GM10248 (cell line): ENCODE data around the gene BMPR1B.

Experiments
- CTCF ChIA-PET: fragments of 300-600 bp; sonication (Branson Sonifier 250); formaldehyde crosslinking; extraction: SDS; loops from one replicate; lab custom pipeline; 2021; ENCODE audit warnings: antibody characterized with exemption; lab: Yijun Ruan, JAX
- POLR2A ChIA-PET: fragments of 350-650 bp; sonication (Branson Sonifier 250); formaldehyde crosslinking; extraction: SDS; loops from one replicate; lab custom pipeline; 2020; ENCODE audit warnings: antibody characterized with exemption; lab: Yijun Ruan, JAX
- DNase-seq: peaks from one replicate; pipeline ENCODE4 v3.0.0; 2012; ENCODE audit errors: extremely low spot score
- TF ChIP-seq, protein P1 (sequence below): IDR thresholded peaks from 2 replicates; pipeline ENCODE4 v1.5.1; 2012; ENCODE audit warnings: mild to moderate bottlenecking, low read depth; ENCODE audit errors: extremely low read depth, missing control alignments, control extremely low read depth

Gene BMPR1B

DNA sequence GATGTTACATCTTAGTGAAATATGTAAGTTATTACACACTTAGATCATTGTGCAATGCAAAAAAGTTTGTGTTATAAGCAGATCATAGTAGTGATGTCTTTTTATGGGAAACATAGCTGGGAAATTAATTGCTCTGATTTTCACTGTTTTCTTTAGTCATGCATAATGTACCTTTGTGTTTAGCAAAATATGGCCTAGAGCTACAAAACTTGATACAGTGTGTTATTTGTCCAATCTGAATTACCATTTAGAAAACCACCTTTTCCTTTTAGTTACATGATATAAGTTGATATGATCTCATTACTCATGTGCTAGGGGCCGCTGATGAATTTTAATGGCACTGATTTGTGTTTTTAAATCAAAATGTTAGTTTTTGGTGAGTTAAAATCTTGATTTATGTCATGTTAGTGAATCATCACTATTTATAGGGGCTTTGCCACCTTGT is 2.0 kb downstream of the BMPR1B start:
- TF ChIP-seq, protein P1, sequence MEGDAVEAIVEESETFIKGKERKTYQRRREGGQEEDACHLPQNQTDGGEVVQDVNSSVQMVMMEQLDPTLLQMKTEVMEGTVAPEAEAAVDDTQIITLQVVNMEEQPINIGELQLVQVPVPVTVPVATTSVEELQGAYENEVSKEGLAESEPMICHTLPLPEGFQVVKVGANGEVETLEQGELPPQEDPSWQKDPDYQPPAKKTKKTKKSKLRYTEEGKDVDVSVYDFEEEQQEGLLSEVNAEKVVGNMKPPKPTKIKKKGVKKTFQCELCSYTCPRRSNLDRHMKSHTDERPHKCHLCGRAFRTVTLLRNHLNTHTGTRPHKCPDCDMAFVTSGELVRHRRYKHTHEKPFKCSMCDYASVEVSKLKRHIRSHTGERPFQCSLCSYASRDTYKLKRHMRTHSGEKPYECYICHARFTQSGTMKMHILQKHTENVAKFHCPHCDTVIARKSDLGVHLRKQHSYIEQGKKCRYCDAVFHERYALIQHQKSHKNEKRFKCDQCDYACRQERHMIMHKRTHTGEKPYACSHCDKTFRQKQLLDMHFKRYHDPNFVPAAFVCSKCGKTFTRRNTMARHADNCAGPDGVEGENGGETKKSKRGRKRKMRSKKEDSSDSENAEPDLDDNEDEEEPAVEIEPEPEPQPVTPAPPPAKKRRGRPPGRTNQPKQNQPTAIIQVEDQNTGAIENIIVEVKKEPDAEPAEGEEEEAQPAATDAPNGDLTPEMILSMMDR: no peak
- CTCF ChIA-PET: no interaction called here

DNA sequence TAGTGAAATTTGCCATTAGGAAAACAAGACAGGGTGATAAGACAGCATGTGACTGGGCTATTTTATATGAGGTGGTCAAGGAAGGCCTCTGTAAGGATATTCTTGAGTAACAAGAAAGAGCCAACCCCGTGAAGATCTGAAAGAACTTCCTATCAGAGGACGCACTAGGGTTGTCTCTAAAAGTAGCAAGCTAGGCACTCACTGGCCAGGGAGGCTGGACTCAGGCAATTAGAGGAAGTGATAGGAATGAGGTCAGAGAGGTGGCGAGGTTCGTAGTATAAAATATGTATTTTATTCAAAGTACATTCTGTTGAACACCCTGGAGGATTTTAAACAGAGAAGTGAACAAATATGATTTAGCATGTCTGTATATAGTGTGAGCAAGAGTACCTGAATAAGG is 4.6 kb downstream of the BMPR1B start:
- ChIA-PET CTCF (interaction anchor here (1.6 kb wide), 1 partner anchor 21 kb away, joined by 3 read pairs; no protein-coding TSS in a partner anchor), POLR2A (no interaction called here)
- no peak for DNase-seq
- TF ChIP-seq, protein P1: no peak

More for the DNA sequence above, 2.0 kb downstream of the BMPR1B start:
- DNase-seq: no peak
- POLR2A ChIA-PET: no interaction called here

DNA sequence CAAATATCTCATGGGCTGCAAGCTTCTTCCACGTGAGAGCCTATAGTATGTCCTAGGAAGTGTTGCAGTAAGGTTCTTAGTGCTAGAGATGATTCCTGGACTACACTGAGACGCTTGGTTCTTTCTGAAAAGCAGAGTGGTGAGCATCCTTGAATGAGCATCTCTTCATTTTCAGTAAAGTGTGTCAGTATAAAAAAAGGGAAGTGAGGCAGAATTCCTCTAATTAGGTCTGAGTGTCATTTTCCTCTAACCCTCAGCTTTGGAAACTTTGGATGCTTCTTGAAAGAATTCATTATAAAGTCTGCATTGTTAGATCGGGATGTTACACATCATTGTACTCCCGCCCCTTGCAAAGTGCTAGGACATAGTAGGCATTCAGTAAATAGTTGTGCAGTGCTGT is 5.2 kb downstream of the BMPR1B start:
- no peak for DNase-seq
- TF ChIP-seq, protein P1: no peak
- POLR2A ChIA-PET: no interaction called here
- CTCF ChIA-PET: interaction anchor here (1.6 kb wide), 1 partner anchor 22 kb away, joined by 3 read pairs; no protein-coding TSS in a partner anchor

DNA sequence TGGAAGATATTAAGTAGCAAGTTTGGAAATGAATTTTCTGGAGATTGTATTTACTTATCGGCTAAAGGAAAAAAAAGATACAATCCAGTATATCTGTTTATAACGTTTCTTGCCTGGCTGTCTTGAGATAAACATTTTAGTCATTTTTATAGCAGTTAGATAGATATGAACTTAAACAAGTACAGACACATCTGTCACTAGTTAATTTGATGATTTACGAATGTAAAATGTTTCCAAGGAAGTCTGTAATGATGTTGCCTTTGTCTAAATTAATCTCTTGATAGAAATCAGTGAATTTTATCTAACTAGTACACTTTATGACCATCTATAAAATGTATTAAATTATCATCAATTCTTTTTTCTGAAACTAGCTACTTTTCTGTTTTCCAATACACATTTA is 5.7 kb downstream of the BMPR1B start:
- ChIA-PET POLR2A (no interaction called here), CTCF (no interaction called here)
- no peak for DNase-seq
- TF ChIP-seq, protein P1: no peak

DNA sequence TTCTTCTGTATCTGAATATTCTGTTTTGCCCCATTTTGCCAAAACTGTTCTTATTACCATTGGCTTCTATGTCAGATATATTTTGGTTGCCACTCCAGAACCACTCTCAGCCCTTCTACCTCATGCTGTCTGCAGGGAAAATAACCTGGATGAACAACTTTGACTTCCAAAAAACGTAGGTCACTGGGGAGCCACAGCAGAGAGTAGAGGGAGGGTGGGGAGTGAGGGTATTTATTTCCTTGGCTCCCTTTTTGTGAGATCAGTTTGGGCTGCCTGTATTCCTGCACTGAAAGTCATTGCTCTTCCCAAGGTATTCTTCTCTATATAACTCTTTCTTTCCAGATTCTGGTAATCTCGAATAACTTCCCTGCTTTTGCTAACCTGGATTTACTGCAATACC is 6.3 kb downstream of the BMPR1B start:
- DNase-seq: no peak
- CTCF ChIA-PET: interaction anchor here (1.2 kb wide), 1 partner anchor 11 kb away, joined by 3 read pairs; no protein-coding TSS in a partner anchor
- POLR2A ChIA-PET: no interaction called here
- TF ChIP-seq, protein P1: no peak

DNA sequence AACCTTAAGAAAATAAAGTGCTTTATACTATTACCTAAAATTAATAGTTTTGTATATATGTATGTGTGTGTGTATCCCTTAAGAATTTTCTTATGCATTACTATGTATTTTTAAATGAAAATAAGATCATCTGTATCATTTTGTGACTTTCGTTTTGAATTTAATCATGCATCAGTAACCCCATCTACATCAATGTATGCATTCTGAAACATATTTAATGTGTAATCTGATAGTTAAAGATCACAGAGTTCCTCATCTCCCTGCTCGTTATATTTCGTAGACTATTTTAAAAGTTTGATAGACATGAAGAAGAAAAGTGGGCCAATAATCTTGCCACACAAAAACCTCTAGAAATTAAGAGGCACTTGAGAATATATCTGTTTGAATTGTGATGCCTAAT is 7.4 kb downstream of the BMPR1B start:
- no peak for DNase-seq
- ChIA-PET POLR2A (no interaction called here), CTCF (interaction anchor here (1.2 kb wide), 1 partner anchor 13 kb away, joined by 3 read pairs; no protein-coding TSS in a partner anchor)
- TF ChIP-seq, protein P1: no peak
